ENCODE data around the gene NCOA1. TPM values are rescaled to one million over a fixed set of nuclear protein-coding genes. Genes with fewer than 3 reads are reported as not detected.
"Not testable (repeated sequence)": the region's sequence is repeated elsewhere in the genome, so short reads cannot be mapped to it uniquely, and the experiment has no call there.

The NCOA1 gene
- total RNA-seq (2014; rRNA removed; shearing (Covaris generic)) = 4.7 and 5.6 TPM in 2 replicates

- peak; percentile 68 for DNase-seq (ENCODE audit: low spot score)
Measured at GRCh38 chr2:24490690-24491541, at the start of gene NCOA1. NCOA1 (plus strand) TSS chr2:24491254; CDS start chr2:24658678, 167,424 bp downstream.

GRCh38 chr2:24448797-24449196, 42.3 kb upstream of the NCOA1 start:
- no peak for DNase-seq (ENCODE audit: low spot score)

GRCh38 chr2:24449344-24449743, 41.7 kb upstream of the NCOA1 start:
- DNase-seq (ENCODE audit: low spot score) = no peak

GRCh38 chr2:24451805-24452501, 39.1 kb upstream of the NCOA1 start:
- no peak for DNase-seq (ENCODE audit: low spot score)

GRCh38 chr2:24452502-24452885, 38.6 kb upstream of the NCOA1 start:
- no peak for DNase-seq (ENCODE audit: low spot score)

- no peak for DNase-seq (ENCODE audit: low spot score)
Measured at GRCh38 chr2:24453379-24454073, 37.5 kb upstream of the NCOA1 start.

GRCh38 chr2:24454294-24454693, 36.8 kb upstream of the NCOA1 start:
- no peak for DNase-seq (ENCODE audit: low spot score)

GRCh38 chr2:24456599-24457556, 34.2 kb upstream of the NCOA1 start:
- DNase-seq (ENCODE audit: low spot score) = peak; percentile 44

- no peak for DNase-seq (ENCODE audit: low spot score)
Measured at GRCh38 chr2:24457696-24458386, 33.2 kb upstream of the NCOA1 start.

- DNase-seq (ENCODE audit: low spot score) = no peak
Measured at GRCh38 chr2:24459224-24460161, 31.6 kb upstream of the NCOA1 start.

- no peak for DNase-seq (ENCODE audit: low spot score)
Measured at GRCh38 chr2:24461685-24462084, 29.4 kb upstream of the NCOA1 start.

- DNase-seq (ENCODE audit: low spot score) = no peak
Measured at GRCh38 chr2:24463271-24463670, 27.8 kb upstream of the NCOA1 start.

GRCh38 chr2:24466871-24467870, 23.9 kb upstream of the NCOA1 start:
- DNase-seq (ENCODE audit: low spot score) = no peak

GRCh38 chr2:24468453-24468852, 22.6 kb upstream of the NCOA1 start:
- not testable (repeated sequence) for DNase-seq (ENCODE audit: low spot score)

- DNase-seq (ENCODE audit: low spot score) = no peak
Measured at GRCh38 chr2:24469148-24469650, 21.9 kb upstream of the NCOA1 start.

- DNase-seq (ENCODE audit: low spot score) = no peak
Measured at GRCh38 chr2:24471662-24472061, 19.4 kb upstream of the NCOA1 start.

- DNase-seq (ENCODE audit: low spot score) = no peak
Measured at GRCh38 chr2:24472416-24472815, 18.6 kb upstream of the NCOA1 start.

GRCh38 chr2:24473626-24474025, 17.4 kb upstream of the NCOA1 start:
- DNase-seq (ENCODE audit: low spot score) = no peak

Measured in H4 (cell line).